GM11168 (cell line): ENCODE results near the gene SGCA.

ENCODE experiments used
- in situ Hi-C: fragments of 300-500 bp; cut with MboI; formaldehyde crosslinking; loops from one replicate; pipeline ENCODE4 v1.12.0; 2022; ENCODE audit warnings: low sequenced_read_pairs; ENCODE audit not compliant: unreplicated experiment

The SGCA gene

DNA sequence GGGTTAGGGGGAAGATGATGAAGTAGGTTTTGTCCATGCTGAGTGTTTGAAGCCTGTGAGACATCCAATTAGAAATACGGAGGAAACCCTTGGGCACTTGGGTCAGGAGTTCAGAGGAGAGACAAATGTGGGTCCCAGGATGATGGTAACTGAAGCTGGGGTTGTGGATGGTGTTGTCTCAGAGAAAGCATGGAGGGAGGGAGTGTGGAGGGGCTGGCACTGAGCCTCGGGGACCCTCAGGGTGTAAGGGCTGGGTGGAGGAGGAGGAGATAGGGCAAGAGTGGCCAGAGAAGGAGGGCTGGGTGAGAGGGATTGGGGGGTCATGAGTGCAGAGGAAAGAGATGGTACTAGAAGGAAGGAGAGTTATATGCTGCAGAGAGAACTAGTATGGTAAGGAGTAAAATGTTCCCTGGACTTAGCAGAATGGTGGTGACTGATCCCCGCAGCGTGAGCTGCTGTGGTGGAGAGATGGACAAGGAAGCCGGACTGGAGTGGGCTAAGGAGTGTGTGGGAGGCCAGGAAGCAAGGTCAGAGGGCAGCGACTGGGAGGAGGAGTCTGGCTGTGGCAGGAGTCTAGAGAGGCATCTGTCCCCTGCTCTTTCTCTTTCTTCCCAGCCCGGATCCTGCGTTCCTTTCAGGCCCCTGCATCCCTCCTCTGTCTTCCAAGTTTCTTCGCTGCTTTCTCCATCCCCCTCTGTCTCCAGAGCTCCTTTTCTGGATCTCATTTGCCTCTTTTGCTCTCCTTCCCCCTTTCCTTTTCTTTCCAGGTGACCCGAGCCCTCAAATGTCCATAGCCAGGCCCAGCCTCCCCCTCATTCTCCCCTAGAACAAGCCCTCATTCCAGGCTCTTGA, 39.5 kb downstream of the SGCA start:
- in situ Hi-C loops, result loop anchor here (5.0 kb wide), 1 partner anchor 67 kb away; the partner anchor contains the start of gene TMEM92

DNA sequence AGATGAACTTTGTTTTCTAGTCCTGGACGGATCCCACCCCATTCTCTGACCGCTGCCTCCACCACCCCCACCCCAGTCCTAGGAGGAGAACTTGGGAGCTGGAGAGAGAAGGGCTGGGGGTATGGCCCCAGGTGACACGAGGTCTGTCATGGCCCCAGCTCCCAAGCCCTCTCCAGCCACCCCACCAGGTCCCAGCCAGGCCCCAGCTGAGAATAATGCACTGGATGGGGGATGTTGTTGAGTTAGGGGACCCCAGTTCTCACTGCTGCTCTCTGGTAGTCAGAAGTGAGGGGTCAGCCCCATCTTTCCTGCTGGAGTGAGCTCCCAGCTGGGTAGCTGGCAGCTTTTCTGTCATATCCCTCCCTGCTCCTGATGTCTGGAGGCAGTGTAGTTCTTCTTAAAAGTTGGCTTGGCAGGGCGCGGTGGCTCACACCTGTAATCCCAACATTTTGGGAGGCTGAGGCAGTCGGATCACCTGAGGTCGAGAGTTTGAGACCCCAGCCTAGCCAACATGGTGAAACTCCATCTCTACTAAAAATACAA, 40.2 kb downstream of the SGCA start:
- in situ Hi-C loops, result loop anchor here (5.0 kb wide), 1 partner anchor 66 kb away; the partner anchor contains the start of gene TMEM92

DNA sequence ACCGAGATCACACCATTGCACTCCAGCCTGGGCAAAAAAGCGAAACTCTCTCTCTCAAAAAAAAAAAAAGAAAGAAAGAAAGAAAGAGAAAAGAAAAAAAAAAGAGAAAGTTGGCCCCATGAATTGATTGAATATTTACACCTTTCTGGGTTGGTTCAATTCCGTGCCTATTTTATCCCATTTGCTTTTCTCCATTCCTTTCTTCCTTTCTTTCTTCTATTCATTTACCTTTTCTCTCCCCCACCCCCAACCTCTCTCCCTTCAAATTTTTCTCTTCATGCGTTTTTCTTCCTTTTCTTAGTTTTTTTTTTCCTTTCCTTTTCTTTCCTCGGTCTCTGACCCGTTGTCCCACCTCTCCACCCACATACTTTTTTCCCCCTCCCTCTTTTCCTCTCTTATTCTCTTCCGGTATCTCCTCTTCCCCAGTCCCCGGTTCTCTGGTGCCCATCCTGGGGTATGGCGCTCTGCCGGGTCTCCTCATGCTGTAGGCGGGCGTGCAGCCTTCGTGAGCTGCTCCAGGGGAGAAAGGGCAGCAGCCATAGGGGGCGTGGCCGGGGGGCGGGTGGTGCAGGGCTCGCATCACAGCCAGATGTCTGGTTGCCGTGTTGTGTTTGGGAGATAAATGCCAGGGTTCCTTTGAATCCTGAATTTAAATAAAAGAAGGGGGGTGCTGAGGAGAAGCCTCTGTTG, 40.9 kb downstream of the SGCA start:
- in situ Hi-C loops, result loop anchor here (5.0 kb wide), 1 partner anchor 66 kb away; the partner anchor contains the start of gene TMEM92

DNA sequence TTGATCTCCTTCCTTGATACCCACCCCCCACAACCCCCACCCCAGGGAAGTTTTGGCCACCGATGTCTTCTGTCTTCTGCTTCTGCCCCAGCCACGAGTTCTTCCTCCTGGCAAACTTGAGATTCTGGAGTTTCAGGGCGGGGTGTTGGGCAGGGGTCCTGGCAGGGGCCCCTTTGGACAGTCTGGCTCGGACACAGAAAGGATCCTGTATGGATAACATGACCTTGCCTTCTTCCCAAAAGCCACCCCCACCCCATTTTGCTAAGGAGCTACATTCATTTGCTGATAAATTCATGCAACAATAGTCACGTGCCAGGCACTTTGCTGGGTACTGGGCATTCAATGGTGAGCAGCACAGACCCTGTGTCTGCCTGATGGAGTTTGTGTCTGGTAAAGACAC, 41.5 kb downstream of the SGCA start:
- in situ Hi-C loops, result loop anchor here (5.0 kb wide), 1 partner anchor 65 kb away; the partner anchor contains the start of gene TMEM92

DNA sequence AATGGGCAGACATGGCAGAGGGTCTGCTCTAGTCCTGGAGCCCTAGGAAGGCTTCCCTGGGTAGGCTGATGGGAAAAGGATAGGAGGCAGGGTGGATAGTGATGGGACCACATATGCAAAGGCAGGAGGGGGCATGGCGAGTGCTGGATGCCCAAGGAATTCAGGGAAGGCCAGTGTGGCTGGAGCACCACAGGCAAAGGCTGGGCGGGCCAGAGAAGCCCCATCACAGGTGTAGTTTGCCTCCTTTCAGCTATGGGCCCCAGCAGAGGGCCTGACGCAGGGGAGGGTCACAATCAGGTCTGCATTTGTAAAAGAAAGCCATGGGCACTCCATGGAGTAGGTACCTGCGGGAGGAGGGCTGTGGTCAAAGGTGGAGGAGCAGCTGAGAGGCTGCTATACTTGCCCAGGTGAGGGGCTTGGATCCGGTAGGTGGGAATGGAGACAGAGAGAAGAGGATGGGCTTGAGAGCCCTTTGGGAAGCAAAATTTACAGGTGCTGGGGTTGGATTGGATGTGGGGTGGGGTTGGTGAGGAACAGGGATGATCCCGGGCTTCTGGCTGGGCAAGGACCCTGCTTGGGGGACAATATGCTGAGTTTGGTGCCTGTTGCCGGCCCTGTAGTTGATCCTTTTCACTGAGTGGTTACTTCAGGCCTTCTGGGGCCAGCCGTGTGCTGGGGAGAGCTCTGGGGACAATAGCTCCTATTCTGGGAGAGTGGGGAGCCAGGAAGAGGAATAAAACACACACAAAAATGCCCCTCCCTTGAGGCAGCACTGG, 42.2 kb downstream of the SGCA start:
- in situ Hi-C loops, result loop anchor here (5.0 kb wide), 1 partner anchor 64 kb away; the partner anchor contains the start of gene TMEM92

DNA sequence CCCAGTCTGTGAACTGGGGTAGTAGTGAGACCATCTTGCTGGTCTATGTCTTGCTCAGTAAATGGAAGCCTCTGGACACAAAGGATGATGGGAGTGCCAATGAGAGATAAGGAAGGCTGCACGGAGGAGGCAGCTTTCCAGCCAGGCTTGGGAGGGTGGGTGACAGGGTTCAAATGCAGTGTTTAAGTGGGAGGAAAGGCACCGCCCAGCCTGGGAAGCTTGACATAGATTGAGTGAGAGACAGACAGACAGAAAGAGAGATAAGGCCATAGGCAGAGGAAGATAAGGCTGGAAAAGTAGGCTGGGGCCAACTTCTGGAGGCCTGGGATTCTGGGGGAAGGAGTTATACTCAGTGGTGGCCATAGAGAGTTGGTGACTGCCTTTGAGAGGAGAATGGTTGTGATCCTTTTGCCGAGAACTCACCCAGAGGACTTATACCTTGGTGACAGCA, 42.8 kb downstream of the SGCA start:
- in situ Hi-C loops, result loop anchor here (5.0 kb wide), 1 partner anchor 64 kb away; the partner anchor contains the start of gene TMEM92

DNA sequence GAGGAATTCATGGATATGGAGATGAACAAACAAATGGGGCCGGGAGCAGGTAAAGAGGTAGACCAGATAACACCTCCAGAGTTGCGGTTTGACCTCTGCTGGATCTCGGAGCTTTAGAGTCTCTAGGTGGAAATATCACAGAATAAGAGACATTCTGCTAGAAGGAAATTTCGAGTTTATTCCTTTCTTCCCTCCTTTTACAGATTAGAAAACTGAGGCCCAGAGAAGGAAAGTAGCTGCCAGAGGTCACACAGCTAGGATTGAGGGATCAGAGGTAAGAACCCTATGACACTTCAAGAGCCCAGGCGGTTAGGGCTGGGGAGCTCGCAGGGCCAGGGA, 43.3 kb downstream of the SGCA start:
- in situ Hi-C loops, result loop anchor here (5.0 kb wide), 1 partner anchor 63 kb away; the partner anchor contains the start of gene TMEM92

DNA sequence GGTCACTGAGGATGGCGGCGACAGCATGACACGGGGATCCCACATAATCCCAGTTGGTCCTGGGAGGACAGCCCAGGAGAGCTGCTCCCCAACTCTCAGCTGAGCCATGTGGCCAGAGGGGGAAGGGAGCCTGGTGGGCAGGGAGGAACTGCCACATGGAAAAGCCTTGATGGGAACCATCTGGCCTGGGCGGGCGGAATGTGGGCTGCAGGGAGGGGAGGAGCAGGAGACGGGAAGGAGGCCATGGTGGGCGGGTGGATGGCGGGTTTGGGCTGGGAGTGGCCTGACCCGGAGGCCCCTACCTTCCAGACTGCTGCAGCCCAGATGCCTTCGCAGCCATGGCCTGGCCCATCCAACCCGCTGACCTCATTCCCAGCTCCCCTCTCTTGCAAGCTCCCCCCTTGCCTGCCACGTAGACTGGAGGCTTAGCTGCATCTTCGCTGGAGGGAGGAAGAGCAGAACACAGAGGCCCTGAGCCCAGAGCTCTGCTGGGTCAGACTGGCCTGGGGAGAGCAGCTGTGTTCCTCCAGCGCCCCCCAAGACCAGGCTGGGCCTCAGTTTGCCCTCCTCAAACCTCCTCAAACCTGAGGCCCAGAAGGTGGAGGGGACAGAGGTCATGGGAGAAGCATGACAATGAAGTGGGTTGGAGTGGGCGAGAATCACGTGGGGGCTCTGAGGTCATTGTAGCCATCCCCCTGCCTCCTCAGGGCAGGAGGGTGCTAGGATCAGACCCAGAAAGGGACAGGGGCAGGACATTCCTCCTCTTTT, 43.9 kb downstream of the SGCA start:
- in situ Hi-C loops, result loop anchor here (5.0 to 10.0 kb wide), 2 partner anchors 63 to 85 kb away; partner anchors contain the start of gene TMEM92

DNA sequence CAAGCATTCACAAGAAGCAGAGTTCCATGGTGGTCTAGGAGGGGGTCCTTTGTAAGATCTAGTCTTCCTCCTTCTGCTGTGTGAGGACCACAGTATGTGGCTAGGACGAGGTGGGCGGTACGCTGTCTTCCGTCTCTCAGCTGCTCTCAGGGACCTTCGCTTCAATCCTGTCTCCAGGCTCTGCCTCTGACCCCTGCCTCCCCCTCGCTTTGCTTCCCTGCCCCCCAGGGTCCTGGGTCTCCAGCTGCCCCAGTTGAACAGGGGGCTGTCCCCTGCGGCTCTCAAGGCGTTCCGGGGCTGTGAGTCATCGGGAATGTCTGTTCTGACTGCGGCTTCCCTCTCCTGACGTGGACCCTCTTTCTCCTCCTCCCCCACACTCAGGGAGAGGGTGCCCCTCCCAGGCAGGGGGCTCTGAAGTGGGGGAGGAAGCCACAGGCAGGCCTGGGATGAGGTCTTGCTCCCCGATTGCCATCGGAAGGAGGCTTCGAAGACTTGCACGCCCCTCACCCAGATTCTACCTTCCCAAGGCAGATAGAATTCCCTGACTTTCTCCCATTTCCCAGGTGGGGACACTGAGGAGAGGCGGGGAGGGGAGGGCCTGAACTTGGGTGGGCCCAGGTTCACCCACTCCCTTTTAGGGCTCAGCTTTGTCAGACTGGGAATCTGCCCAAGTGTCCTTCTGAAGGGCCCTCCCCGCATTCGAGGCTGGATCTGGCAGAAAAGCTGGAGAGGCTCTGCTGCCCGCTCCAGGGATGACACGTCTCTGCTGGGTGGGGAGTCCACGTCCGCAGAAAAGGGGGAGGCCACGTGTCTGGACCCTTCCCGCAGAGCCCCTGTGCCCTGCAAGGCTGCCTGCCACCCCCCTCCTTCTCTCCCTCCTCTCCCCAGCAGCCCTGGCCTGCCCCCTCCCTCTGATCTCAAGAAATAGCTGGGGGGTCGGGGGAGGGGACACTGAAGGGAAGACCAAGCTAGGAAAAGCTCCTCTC, 44.7 kb downstream of the SGCA start:
- in situ Hi-C loops, result loop anchor here (10.0 kb wide), 1 partner anchor 84 kb away; no protein-coding TSS in a partner anchor

DNA sequence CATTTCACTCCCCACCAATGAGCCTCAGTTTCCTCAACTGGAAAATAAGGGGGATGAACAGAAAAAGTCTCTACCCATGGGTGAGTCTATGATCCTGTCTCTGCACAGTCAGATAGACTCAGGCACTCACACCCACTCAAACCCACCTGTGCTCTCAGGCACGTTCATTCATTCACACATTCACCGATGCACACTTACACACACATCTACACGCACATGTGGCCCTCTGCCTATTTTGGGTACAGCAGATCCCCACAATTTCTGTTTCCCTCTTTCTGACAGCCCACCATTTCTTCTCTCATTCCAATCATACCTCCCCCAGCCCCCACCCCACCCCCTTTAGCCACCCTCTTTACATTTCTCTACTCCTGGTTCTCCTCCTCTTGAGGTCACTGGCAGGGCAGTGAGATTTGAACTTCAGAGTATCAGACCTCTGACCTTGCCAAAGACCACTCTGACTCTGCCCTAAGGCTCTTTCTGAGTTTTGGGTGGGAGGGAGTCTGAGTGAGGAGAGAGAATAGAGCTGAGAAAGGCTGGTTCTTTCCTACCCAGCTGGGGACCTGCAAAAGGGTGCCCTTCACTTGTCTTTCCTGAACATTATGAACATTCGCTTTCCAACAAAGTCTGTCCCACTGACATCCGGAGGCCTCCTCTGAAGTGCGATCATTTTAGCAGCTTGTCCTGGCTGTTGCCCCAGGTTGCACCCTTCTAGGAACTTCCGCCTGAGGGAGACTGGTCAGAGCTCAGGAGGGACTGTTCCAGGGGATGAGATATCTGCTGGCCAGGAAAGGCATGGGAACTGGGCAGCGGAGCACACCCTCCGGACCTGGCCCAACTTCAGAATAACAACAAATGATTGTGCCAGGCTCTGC, 45.7 kb downstream of the SGCA start:
- in situ Hi-C loops, result loop anchor here (10.0 kb wide), 1 partner anchor 83 kb away; no protein-coding TSS in a partner anchor

DNA sequence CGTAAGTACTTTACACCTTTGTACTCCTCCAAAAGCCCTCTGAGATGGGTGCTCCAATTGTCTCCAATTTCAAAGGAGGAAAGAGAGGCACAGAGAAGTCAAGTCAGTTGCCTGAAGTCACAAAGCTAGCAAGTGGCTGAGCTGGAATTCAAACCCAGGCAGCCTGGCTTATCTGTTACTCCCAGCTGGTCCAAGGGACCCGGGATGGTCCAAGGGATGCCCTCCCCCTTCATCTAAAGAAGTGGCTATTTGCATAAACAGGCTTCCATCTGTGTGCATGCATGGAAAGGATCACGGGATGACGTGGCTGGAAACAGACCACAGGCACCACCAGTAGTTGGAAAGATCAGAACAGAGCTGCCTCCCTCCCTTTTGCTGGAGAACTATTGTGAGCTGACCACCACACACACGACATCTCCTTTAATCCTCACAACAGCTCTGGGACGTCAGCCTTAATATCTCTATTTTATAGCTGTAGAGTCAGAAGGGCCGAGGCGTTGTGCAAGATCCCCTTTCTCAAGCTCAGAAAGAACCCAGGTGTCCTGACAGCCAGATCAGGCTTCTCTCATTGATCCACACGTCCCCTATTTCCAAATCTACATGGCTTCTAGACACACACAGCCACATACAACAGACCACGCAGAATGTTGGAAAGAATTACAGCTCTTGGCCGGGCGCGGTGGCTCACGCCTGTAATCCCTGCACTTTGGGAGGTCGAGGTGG, 46.5 kb downstream of the SGCA start:
- in situ Hi-C loops, result loop anchor here (10.0 kb wide), 1 partner anchor 83 kb away; no protein-coding TSS in a partner anchor

DNA sequence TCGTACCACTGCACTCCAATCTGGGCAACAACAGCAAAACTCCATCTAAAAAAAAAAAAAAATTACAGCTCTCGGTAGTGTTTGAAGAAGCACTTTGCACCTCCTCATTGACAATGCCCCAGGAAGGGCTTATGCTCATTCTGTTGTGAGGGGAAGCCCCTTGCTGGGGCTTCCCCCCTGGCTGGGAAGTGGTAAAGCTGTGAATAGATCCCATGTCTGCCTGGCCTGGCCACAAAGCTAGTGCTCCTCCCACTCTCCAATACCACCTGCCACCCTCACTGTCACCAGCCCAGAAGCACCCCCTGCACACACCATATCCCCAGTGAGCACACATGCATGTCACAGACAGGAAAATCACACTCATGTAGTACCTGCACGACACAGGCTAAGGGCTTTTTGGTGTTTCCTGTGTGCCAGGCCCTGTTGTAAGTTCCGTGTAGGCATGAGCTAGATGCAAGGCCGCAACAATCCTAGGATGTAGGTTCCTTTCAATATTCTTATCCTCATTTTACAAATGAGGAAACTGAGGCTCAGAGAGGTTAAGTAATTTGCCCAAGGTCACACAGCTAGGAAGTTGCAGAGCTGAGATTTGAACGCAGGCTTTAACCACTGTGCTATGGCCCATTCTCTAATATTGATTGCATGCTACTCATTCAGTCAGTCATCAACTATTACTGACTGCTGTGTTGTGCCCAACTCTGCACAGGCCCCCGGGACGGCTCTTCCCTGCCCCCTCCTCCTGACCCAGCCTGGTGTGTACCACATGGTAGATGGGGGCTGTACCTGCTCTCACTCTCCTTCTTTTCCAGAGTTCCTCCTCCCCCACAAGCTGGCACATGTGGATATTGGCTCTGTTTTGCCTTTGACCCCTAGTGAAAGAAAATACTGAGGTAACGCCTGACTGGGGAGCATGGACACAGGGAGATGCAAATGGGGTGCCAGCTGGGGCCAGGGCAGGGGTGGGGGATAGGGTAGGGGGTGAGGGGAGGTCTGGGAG, 47.5 kb downstream of the SGCA start:
- in situ Hi-C loops, result loop anchor here (10.0 kb wide), 1 partner anchor 81 kb away; no protein-coding TSS in a partner anchor

DNA sequence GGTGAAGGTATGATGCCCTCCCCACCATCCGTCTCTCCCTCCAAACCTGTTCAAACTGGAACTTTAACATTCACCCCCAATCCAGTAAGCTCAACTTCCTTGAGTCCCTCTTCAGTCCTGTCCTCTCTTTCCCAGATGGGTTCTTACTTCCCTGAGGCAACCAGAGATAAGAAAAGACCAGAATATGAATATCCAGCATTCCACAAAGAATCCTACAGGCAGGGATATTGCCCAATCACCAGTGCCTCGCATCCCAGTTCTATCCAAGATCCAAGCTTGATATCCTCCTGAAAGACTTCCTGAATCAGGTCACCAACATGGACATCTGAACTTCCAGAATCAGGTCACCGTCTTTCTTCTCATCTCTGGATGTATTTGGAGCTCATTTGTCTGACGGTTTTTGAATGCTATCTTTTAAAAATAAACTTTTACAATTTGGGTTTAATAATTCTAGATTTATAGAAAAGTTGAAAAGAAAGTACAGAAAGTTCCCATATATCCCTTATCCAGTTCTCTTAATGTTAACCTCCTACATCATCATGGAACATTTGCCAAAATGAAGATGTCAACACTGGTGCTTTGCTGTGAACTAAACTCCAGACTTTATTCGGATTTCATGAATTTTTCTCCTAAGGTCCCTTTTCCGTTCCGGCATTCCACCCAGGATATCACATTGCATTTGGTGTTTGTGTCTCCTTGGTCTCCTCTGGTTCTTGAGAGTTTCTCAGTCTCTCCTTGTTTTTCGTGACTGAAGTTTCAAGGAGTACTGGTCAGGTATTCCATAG, 49.4 kb downstream of the SGCA start:
- in situ Hi-C loops, result loop anchor here (10.0 kb wide), 1 partner anchor 80 kb away; no protein-coding TSS in a partner anchor

DNA sequence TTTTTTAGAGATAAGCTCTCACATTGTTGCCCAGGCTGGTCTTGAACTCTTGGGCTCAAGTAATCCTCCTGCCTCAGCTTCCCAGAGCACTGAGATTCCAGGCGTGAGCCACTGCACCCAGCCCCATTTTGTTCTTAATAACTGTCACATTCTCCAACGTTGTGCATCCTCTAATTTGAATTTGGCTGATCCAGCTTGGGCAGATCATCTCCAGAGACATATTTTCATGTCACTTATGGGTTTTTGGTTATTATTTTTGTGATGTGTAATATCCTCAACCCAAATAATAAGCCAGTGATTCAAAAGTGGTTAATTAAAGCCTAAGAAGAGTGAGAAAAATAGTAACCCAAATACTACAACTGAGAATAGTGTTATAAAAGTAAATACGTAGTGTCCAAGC, 51.8 kb downstream of the SGCA start:
- in situ Hi-C loops, result loop anchor here (10.0 kb wide), 1 partner anchor 77 kb away; no protein-coding TSS in a partner anchor
